Neuronal stem cell (in vitro differentiated cells): ENCODE measurements around the gene PLCL1.

Source experiments
- DNase-seq: peaks from one replicate; pipeline ENCODE4 v3.0.0-alpha.2; 2013; ENCODE audit warnings: low spot score
- H2AFZ ChIP-seq: one replicate; pipeline ENCODE4 v1.6.1; 2013; ENCODE audit warnings: mild to moderate bottlenecking, low read length, inconsistent platforms
- H2AK5ac ChIP-seq: 2 replicates; pipeline ENCODE4 v1.6.1; 2013; ENCODE audit warnings: low read depth, mild to moderate bottlenecking, inconsistent platforms, low read length, moderate library complexity, mixed read lengths
- H2BK120ac ChIP-seq: 2 replicates; pipeline ENCODE4 v1.6.1; 2013; ENCODE audit warnings: low read depth, mild to moderate bottlenecking, inconsistent platforms, low read length, moderate library complexity, mixed read lengths
- H2BK12ac ChIP-seq: one replicate; pipeline ENCODE4 v1.6.1; 2013; ENCODE audit warnings: low read length, inconsistent platforms
- H2BK15ac ChIP-seq: 2 replicates; pipeline ENCODE4 v1.6.1; 2013; ENCODE audit warnings: mild to moderate bottlenecking, low read length, inconsistent platforms, mixed read lengths
- H2BK5ac ChIP-seq: one replicate; pipeline ENCODE4 v1.6.1; 2013; ENCODE audit warnings: inconsistent platforms, mild to moderate bottlenecking, low read length, moderate library complexity
- H3K14ac ChIP-seq: one replicate; pipeline ENCODE4 v1.6.1; 2013; ENCODE audit warnings: low read length, inconsistent platforms
- H3K18ac ChIP-seq: 2 replicates; pipeline ENCODE4 v1.6.1; 2013; ENCODE audit warnings: low read length, inconsistent platforms
- H3K23ac ChIP-seq: 2 replicates; pipeline ENCODE4 v1.6.1; 2013; ENCODE audit warnings: low read depth, mild to moderate bottlenecking, mixed read lengths, low read length, inconsistent platforms; ENCODE audit not compliant: poor library complexity
- H3K27ac ChIP-seq: replicated peaks from 3 replicates; pipeline ENCODE4 v1.5.1; 2013; ENCODE audit warnings: low read length, inconsistent platforms
- H3K27me3 ChIP-seq, 3 experiments: 2 replicates each; pipeline ENCODE4 v1.6.1; 2013; ENCODE audit warnings: low read length in 3 of 3, mild to moderate bottlenecking in 2 of 3, inconsistent platforms in 1 of 3, low read depth in 1 of 3, mixed read lengths in 1 of 3, moderate library complexity in 1 of 3; ENCODE audit not compliant: control insufficient read depth in 3 of 3, insufficient read depth in 3 of 3
- H3K36me3 ChIP-seq, 2 donors: replicated peaks in 1 of 2; 2 replicates each; pipeline ENCODE4 v1.6.1; 2013; ENCODE audit warnings: low read length in 2 of 2; ENCODE audit not compliant: control insufficient read depth in 2 of 2, insufficient read depth in 2 of 2
- H3K4ac ChIP-seq: 2 replicates; pipeline ENCODE4 v1.6.1; 2013; ENCODE audit warnings: inconsistent platforms, mild to moderate bottlenecking, low read length, moderate library complexity
- H3K4me1 ChIP-seq, 2 donors: 1 replicate in 1 of 2; 2 replicates in 1 of 2; pipeline ENCODE4 v1.6.1; 2013; ENCODE audit warnings: low read length in 2 of 2, low read depth in 1 of 2; ENCODE audit not compliant: control insufficient read depth in 2 of 2, insufficient read depth in 1 of 2
- H3K4me2 ChIP-seq: one replicate; pipeline ENCODE4 v1.6.1; 2013; ENCODE audit warnings: mild to moderate bottlenecking, low read length, inconsistent platforms; ENCODE audit not compliant: insufficient read depth, poor library complexity, severe bottlenecking
- H3K4me3 ChIP-seq, 2 donors: 2 replicates each; pipeline ENCODE4 v1.5.1; 2013; ENCODE audit warnings: low read length in 2 of 2, mild to moderate bottlenecking in 2 of 2, inconsistent platforms in 1 of 2, moderate library complexity in 1 of 2
- H3K79me1 ChIP-seq: one replicate; pipeline ENCODE4 v1.6.1; 2013; ENCODE audit warnings: low read depth, mild to moderate bottlenecking, inconsistent platforms, low read length, moderate library complexity
- H3K9ac ChIP-seq: one replicate; pipeline ENCODE4 v1.6.1; 2013; ENCODE audit warnings: mild to moderate bottlenecking, low read depth, low read length, inconsistent platforms; ENCODE audit not compliant: poor library complexity
- H3K9me3 ChIP-seq, 2 donors: replicated peaks in 1 of 2; 2 replicates each; pipeline versions ENCODE3 to v1.6.1; 2013; ENCODE audit warnings: low read length in 2 of 2, mild to moderate bottlenecking in 2 of 2, inconsistent platforms in 1 of 2, low read depth in 1 of 2, mixed read lengths in 1 of 2, moderate library complexity in 1 of 2; ENCODE audit not compliant: control insufficient read depth in 2 of 2, insufficient read depth in 1 of 2
- H4K8ac ChIP-seq: one replicate; pipeline ENCODE4 v1.6.1; 2013; ENCODE audit warnings: low read depth, mild to moderate bottlenecking, inconsistent platforms, low read length, moderate library complexity
- H4K91ac ChIP-seq: one replicate; pipeline ENCODE4 v1.6.1; 2013; ENCODE audit warnings: low read length, low read depth, mild to moderate bottlenecking, inconsistent platforms; ENCODE audit not compliant: poor library complexity
- WGBS, 2 donors: extraction: QIAGEN DNeasy Blood & Tissue Kit; methylation state at CpG; one replicate each; pipeline ENCODE4 v1.1.7; 2013; ENCODE audit warnings: missing lambda C conversion rate in 2 of 2, mixed read lengths in 1 of 2; ENCODE audit not compliant: insufficient read length in 2 of 2, insufficient replicate concordance in 1 of 2; ENCODE audit errors: extremely low coverage in 2 of 2; 5-methylcytosine and 5-hydroxymethylcytosine counted together

The PLCL1 gene

GRCh38 chr2:198080879-198081765, 276.7 kb downstream of the PLCL1 start:
- Histone ChIP-seq H3K4me3 (no peak overlapping the region), H2BK12ac (no peak overlapping the region), H2AFZ (no peak overlapping the region), H3K4me2 (no peak overlapping the region), H2BK15ac (no peak overlapping the region), H2BK5ac (no peak overlapping the region), H3K14ac (no peak overlapping the region), H3K9ac (no peak overlapping the region), H3K18ac (no peak overlapping the region), H3K27me3 (no peaks in the 10 kb centered on the region), H3K9me3 (no peaks in the 10 kb centered on the region), H2AK5ac (no peak overlapping the region), H3K4me1 (no peaks in the 10 kb centered on the region), H4K8ac (no peak overlapping the region), H3K27ac (no peak overlapping the region), H3K4ac (no peak overlapping the region), H3K36me3 (no peaks in the 10 kb centered on the region), H3K79me1 (no peaks in the 10 kb centered on the region), H3K23ac (no peak overlapping the region), H2BK120ac (no peak overlapping the region), H4K91ac (no peak overlapping the region)
- no CpG with 5 or more reads among the region's 2 CpGs for WGBS, 2 donors
- no peak for DNase-seq

GRCh38 chr2:198084156-198084555, 279.8 kb downstream of the PLCL1 start:
- Histone ChIP-seq H3K9me3 (no peaks in the 10 kb centered on the region), H2BK15ac (no peak overlapping the region), H3K14ac (no peak overlapping the region), H3K27me3 (no peaks in the 10 kb centered on the region), H3K4me1 (no peaks in the 10 kb centered on the region), H4K91ac (no peak overlapping the region), H4K8ac (no peak overlapping the region), H2BK5ac (no peak overlapping the region), H3K4me2 (no peak overlapping the region), H2AK5ac (no peak overlapping the region), H3K36me3 (no peaks in the 10 kb centered on the region), H2AFZ (no peak overlapping the region), H3K4me3 (no peak overlapping the region), H2BK12ac (no peak overlapping the region), H3K4ac (no peak overlapping the region), H3K9ac (no peak overlapping the region), H3K27ac (no peak overlapping the region), H2BK120ac (no peak overlapping the region), H3K18ac (no peak overlapping the region), H3K79me1 (no peaks in the 10 kb centered on the region), H3K23ac (no peak overlapping the region)
- DNase-seq = no peak
- no CpG with 5 or more reads among the region's 6 CpGs for WGBS, 2 donors

GRCh38 chr2:198096002-198096401, 291.6 kb downstream of the PLCL1 start:
- Histone ChIP-seq H3K27me3 (no peaks in the 10 kb centered on the region), H2BK15ac (no peak overlapping the region), H3K18ac (no peak overlapping the region), H3K79me1 (no peaks in the 10 kb centered on the region), H2AK5ac (no peak overlapping the region), H4K91ac (no peak overlapping the region), H3K4me2 (no peak overlapping the region), H3K23ac (no peak overlapping the region), H3K9me3 (no peaks in the 10 kb centered on the region), H2AFZ (no peak overlapping the region), H3K4me1 (no peaks in the 10 kb centered on the region), H3K27ac (no peak overlapping the region), H3K4me3 (no peak overlapping the region), H4K8ac (no peak overlapping the region), H2BK5ac (no peak overlapping the region), H3K9ac (no peak overlapping the region), H2BK12ac (no peak overlapping the region), H2BK120ac (no peak overlapping the region), H3K36me3 (peaks cover 0 to 1% of the 10 kb centered on the region in 2 donors), H3K14ac (no peak overlapping the region), H3K4ac (no peak overlapping the region)
- no CpG with 5 or more reads among the region's 2 CpGs for WGBS, 2 donors
- DNase-seq = no peak

DNA sequence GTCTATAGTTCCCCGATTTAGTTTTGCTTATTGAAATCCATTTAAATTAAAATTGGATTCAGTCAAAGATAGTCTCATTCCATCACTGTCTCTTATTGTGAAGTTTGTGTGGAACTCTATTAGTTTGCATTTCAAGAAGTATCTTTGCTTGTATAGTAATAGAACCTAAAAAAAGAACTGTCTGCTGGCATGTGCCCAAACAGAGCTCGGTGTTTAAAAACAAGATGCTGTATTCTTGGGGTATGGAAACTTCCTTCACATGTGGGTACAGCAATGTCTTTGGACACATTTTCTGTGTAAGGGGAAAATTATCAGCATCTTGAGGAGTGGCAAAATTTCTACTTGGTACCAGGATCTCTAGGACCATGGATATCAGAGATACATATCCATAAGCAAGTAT, 292.6 kb downstream of the PLCL1 start:
- Histone ChIP-seq H3K18ac (no peak overlapping the region), H3K9me3 (no peaks in the 10 kb centered on the region), H3K14ac (no peak overlapping the region), H2AFZ (no peak overlapping the region), H3K36me3 (peaks cover 0 to 2% of the 10 kb centered on the region in 2 donors), H2AK5ac (no peak overlapping the region), H3K4me3 (no peak overlapping the region), H2BK5ac (no peak overlapping the region), H3K27ac (no peak overlapping the region), H3K9ac (no peak overlapping the region), H2BK120ac (no peak overlapping the region), H4K8ac (no peak overlapping the region), H4K91ac (no peak overlapping the region), H3K4ac (no peak overlapping the region), H3K79me1 (no peaks in the 10 kb centered on the region), H3K27me3 (no peaks in the 10 kb centered on the region), H3K23ac (no peak overlapping the region), H3K4me2 (no peak overlapping the region), H3K4me1 (no peaks in the 10 kb centered on the region), H2BK15ac (no peak overlapping the region), H2BK12ac (no peak overlapping the region)
- DNase-seq = no peak
- WGBS, 2 donors = no CpG with 5 or more reads among the region's 2 CpGs
